BJ (cell line): ENCODE measurements around the gene ALOX15B. TPM values are rescaled to one million over a fixed set of nuclear protein-coding genes. Genes with fewer than 3 reads are reported as not detected.

Experiments used
- CTCF ChIA-PET: fragments of 350-600 bp; formaldehyde crosslinking; extraction: SDS; loops from one replicate; lab custom pipeline; 2021; ENCODE audit warnings: antibody characterized with exemption, inconsistent platforms; lab: Yijun Ruan, JAX
- POLR2A ChIA-PET: fragments of 300-600 bp; sonication (Branson Sonifier 250); formaldehyde crosslinking; extraction: SDS; loops from one replicate; lab custom pipeline; 2021; ENCODE audit warnings: antibody characterized with exemption; lab: Charles Lee
- DNase-seq: peaks from one replicate; pipeline ENCODE4 v3.0.0-alpha.2; 2011; ENCODE audit warnings: low read depth
- H3K27me3 ChIP-seq: 2 replicates; pipeline ENCODE4 v1.6.0; 2011; ENCODE audit warnings: low read length; ENCODE audit not compliant: control insufficient read depth, insufficient read depth
- H3K36me3 ChIP-seq: 2 replicates; pipeline ENCODE4 v1.5.1; 2011; ENCODE audit warnings: low read length; ENCODE audit not compliant: control insufficient read depth, insufficient read depth
- H3K4me3 ChIP-seq: 2 replicates; pipeline ENCODE4 v1.5.1; 2011; ENCODE audit warnings: low read depth, mild to moderate bottlenecking, control low read depth, low read length
- polyA plus RNA-seq: library from polyadenylated mRNA; depleted of rRNA; stranded (reverse); fragments of >200 nt; gene quantifications from 2 replicates; pipeline ENCODE4 v1.2.3, GENCODE V29; 2011
- TF ChIP-seq, protein P1 (sequence below): IDR thresholded peaks from 2 replicates; pipeline ENCODE4 v1.5.1; 2011; ENCODE audit warnings: low read depth, mild to moderate bottlenecking, control low read depth, inconsistent platforms, low read length, moderate library complexity; ENCODE audit not compliant: insufficient read depth

Gene ALOX15B
- polyA plus RNA-seq, 1 experiment = not detected

GRCh38 chr17:8012996-8013640, 25.7 kb upstream of the ALOX15B start:
- TF ChIP-seq, protein P1, sequence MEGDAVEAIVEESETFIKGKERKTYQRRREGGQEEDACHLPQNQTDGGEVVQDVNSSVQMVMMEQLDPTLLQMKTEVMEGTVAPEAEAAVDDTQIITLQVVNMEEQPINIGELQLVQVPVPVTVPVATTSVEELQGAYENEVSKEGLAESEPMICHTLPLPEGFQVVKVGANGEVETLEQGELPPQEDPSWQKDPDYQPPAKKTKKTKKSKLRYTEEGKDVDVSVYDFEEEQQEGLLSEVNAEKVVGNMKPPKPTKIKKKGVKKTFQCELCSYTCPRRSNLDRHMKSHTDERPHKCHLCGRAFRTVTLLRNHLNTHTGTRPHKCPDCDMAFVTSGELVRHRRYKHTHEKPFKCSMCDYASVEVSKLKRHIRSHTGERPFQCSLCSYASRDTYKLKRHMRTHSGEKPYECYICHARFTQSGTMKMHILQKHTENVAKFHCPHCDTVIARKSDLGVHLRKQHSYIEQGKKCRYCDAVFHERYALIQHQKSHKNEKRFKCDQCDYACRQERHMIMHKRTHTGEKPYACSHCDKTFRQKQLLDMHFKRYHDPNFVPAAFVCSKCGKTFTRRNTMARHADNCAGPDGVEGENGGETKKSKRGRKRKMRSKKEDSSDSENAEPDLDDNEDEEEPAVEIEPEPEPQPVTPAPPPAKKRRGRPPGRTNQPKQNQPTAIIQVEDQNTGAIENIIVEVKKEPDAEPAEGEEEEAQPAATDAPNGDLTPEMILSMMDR = no peak
- Histone ChIP-seq H3K27me3 (peaks cover 25% of the 10 kb centered on the region), H3K36me3 (no peaks in the 10 kb centered on the region), H3K4me3 (no peak overlapping the region)
- no peak for DNase-seq
- CTCF ChIA-PET = no interaction called here
- POLR2A ChIA-PET = no interaction called here

GRCh38 chr17:8013731-8014557, 24.9 kb upstream of the ALOX15B start:
- H3K4me3 ChIP-seq = no peak overlapping the region
- DNase-seq = no peak
- TF ChIP-seq, protein P1 = no peak
- H3K27me3 ChIP-seq = peaks cover 25% of the 10 kb centered on the region
- ChIA-PET CTCF (interaction anchor here (1.1 to 2.1 kb wide), 3 partner anchors 10 to 24 kb away, joined by 3 to 7 read pairs (median 4); partner anchors contain the start of gene GUCY2D), POLR2A (no interaction called here)
- H3K36me3 ChIP-seq = no peaks in the 10 kb centered on the region

DNA sequence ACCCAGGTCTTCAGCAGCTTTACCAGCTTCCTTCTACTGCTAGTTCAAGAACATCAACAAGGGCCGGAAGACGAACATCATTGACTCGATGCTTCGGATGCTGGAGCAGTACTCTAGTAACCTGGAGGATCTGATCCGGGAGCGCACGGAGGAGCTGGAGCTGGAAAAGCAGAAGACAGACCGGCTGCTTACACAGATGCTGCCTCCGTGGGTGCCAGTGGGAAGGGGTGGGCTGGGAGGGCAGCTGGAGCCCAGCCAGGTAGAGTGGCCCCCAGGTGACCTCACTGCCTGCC, 24.4 kb upstream of the ALOX15B start:
- CTCF ChIA-PET = interaction anchor here (1.1 to 2.1 kb wide), 3 partner anchors 10 to 24 kb away, joined by 3 to 7 read pairs (median 4); partner anchors contain the start of gene GUCY2D
- POLR2A ChIA-PET = no interaction called here
- H3K27me3 ChIP-seq = peaks cover 29% of the 10 kb centered on the region
- no peak for DNase-seq
- H3K36me3 ChIP-seq = no peaks in the 10 kb centered on the region
- no peak overlapping the region for H3K4me3 ChIP-seq
- TF ChIP-seq, protein P1 = no peak

- TF ChIP-seq, protein P1 = no peak
- H3K27me3 ChIP-seq = peaks cover 29% of the 10 kb centered on the region
- POLR2A ChIA-PET = no interaction called here
- CTCF ChIA-PET = interaction anchor here (1.2 to 4.1 kb wide), 5 partner anchors 8 to 45 kb away, joined by 3 to 18 read pairs (median 7); partner anchors contain the start of gene GUCY2D
- H3K36me3 ChIP-seq = no peaks in the 10 kb centered on the region
- H3K4me3 ChIP-seq = no peak overlapping the region
- DNase-seq = no peak
These were observed 23.5 kb upstream of the ALOX15B start for GRCh38 chr17:8015236-8015956.
